HepG2 (cell line): ENCODE measurements around the gene WDR27. TPM values are rescaled to one million over a fixed set of nuclear protein-coding genes. Genes with fewer than 3 reads are reported as not detected.

Experiments used
- BHLHE40 ChIP-seq: IDR thresholded peaks from 2 replicates; pipeline ENCODE4 v1.6.1; 2011; ENCODE audit warnings: low read length, improper control_type of control experiment
- CCDC6 ChIP-seq: sonication (generic); formaldehyde crosslinking; IDR thresholded peaks from 2 replicates; pipeline ENCODE4 v1.8.1; 2022; ENCODE audit warnings: mild to moderate bottlenecking, missing genetic modification reagents, moderate library complexity
- KDM6A ChIP-seq: IDR thresholded peaks from 2 replicates; pipeline ENCODE4 v1.6.1; 2016; ENCODE audit warnings: low read depth
- LBX2 ChIP-seq: sonication (generic); formaldehyde crosslinking; IDR thresholded peaks from 2 replicates; pipeline ENCODE4 v1.5.0; 2020; ENCODE audit warnings: missing genetic modification reagents, mild to moderate bottlenecking, borderline replicate concordance
- PHF20 ChIP-seq: sonication (generic); formaldehyde crosslinking; IDR thresholded peaks from 2 replicates; pipeline ENCODE4 v1.5.0; 2020; ENCODE audit warnings: mild to moderate bottlenecking, missing genetic modification reagents
- REXO4 ChIP-seq: sonication (generic); formaldehyde crosslinking; IDR thresholded peaks from 2 replicates; pipeline ENCODE4 v1.8.0; 2022; ENCODE audit warnings: missing genetic modification reagents, mild to moderate bottlenecking, borderline replicate concordance
- RNF219 ChIP-seq: sonication (generic); formaldehyde crosslinking; IDR thresholded peaks from 2 replicates; pipeline ENCODE4 v1.5.0; 2020; ENCODE audit warnings: mild to moderate bottlenecking, missing genetic modification reagents
- RXRB ChIP-seq: IDR thresholded peaks from 2 replicates; pipeline ENCODE4 v1.6.1; 2016; ENCODE audit warnings: borderline replicate concordance, missing genetic modification reagents, missing compliant biosample characterization
- SIN3A ChIP-seq: IDR thresholded peaks from 2 replicates; pipeline ENCODE4 v1.6.1; 2011; ENCODE audit warnings: low read depth, mild to moderate bottlenecking, control low read depth, low read length, borderline replicate concordance
- STAT6 ChIP-seq: sonication (generic); formaldehyde crosslinking; IDR thresholded peaks from 2 replicates; pipeline ENCODE4 v1.4.0; 2020; ENCODE audit warnings: missing genetic modification reagents, mild to moderate bottlenecking, borderline replicate concordance
- SYNCRIP ChIP-seq: fragments of 200-400 bp; formaldehyde crosslinking; IDR thresholded peaks from 2 replicates; pipeline ENCODE4 v1.6.1; 2018; ENCODE audit warnings: mild to moderate bottlenecking, low read depth, low read length; ENCODE audit not compliant: insufficient read depth
- TBP ChIP-seq: sonication (generic); formaldehyde crosslinking; IDR thresholded peaks from 2 replicates; pipeline ENCODE4 v1.5.0; 2020; ENCODE audit warnings: missing genetic modification reagents
- ZNF142 ChIP-seq: sonication (generic); formaldehyde crosslinking; IDR thresholded peaks from 2 replicates; pipeline ENCODE4 v1.4.0; 2020; ENCODE audit warnings: missing genetic modification reagents
- ZNF296 ChIP-seq: sonication (generic); formaldehyde crosslinking; conservative IDR thresholded peaks from 2 replicates; pipeline ENCODE4 v1.5.0; 2020; ENCODE audit warnings: mild to moderate bottlenecking, missing genetic modification reagents
- ZNF337 ChIP-seq: sonication (generic); formaldehyde crosslinking; IDR thresholded peaks from 2 replicates; pipeline ENCODE4 v1.5.1; 2020; ENCODE audit warnings: missing genetic modification reagents, low read depth, mild to moderate bottlenecking, borderline replicate concordance
- ZNF441 ChIP-seq: sonication (generic); formaldehyde crosslinking; IDR thresholded peaks from 2 replicates; pipeline ENCODE4 v1.7.0; 2021; ENCODE audit warnings: missing genetic modification reagents, borderline replicate concordance
- ZNF446 ChIP-seq: sonication (generic); formaldehyde crosslinking; IDR thresholded peaks from 2 replicates; pipeline ENCODE4 v1.5.0; 2020; ENCODE audit warnings: mild to moderate bottlenecking, missing genetic modification reagents
- polyA plus RNA-seq, 8 experiments: library from polyadenylated mRNA; depleted of rRNA in 3 of 8; stranded (reverse) in 7 of 8; unstranded in 1 of 8; fragments of >200 nt; fragmentation: Illumina TruSeq in 4 of 8; extraction: Trizol in 4 of 8; gene quantifications; 2 replicates each; pipeline versions ENCODE4 v1.2.1 to v1.2.3, GENCODE V29; 2011 to 2016; ENCODE audit warnings: low read depth in 4 of 8, missing spikeins in 1 of 8, mixed read lengths in 1 of 8; ENCODE audit not compliant: insufficient read depth in 1 of 8
- total RNA-seq, 5 experiments: library from RNA; depleted of rRNA; stranded (reverse); fragments of >200 nt; fragmentation: Illumina TruSeq; extraction: Trizol; gene quantifications; 2 replicates each; pipeline ENCODE4 v1.2.3, GENCODE V29; 2016; ENCODE audit warnings: low read depth in 1 of 5

WDR27 gene
- total and polyA plus RNA-seq, 2 of the 13 experiments (the other 11 are each of a cell fraction or from before 2014, with no cell fraction given): 34.1 to 80.3 TPM

GRCh38 chr6:169724494-169725124, 22.8 kb upstream of the WDR27 start, which contains the start of gene PHF10 (continued):
- TF ChIP-seq ZNF142 (CRISPR knock-in tag) (peak; percentile 84), ZNF446 (CRISPR knock-in tag) (peak; percentile 92; the same call in 1 of the 2 replicates), BHLHE40 (no peak), ZNF337 (CRISPR knock-in tag) (peak; percentile 85; the same call in 1 of the 2 replicates), KDM6A (no peak), LBX2 (peak; percentile 75; the same call in 1 of the 2 replicates), RNF219 (CRISPR knock-in tag) (no peak), RXRB (CRISPR knock-in tag) (no peak), REXO4 (CRISPR knock-in tag) (peak; percentile 19; the same call in 1 of the 2 replicates), PHF20 (CRISPR knock-in tag) (no peak), STAT6 (CRISPR knock-in tag) (no peak; the same call in 1 of the 2 replicates), ZNF441 (CRISPR knock-in tag) (peak; percentile 70; the same call in 1 of the 2 replicates), SIN3A (0 out of 2 replicates have a peak, but pooled peaks have one; percentile 23), CCDC6 (no peak; the same call in 1 of the 2 replicates), TBP (CRISPR knock-in tag) (no peak), SYNCRIP (no peak), ZNF296 (no peak; the same call in 1 of the 2 replicates)
